HG03097 (cell line): ENCODE results near the gene ASAH2.
"Not testable (repeated sequence)": the region's sequence is repeated elsewhere in the genome, so short reads cannot be mapped to it uniquely, and the experiment has no call there.

Source experiments
- ATAC-seq: cut with Tn5 transposase; IDR thresholded peaks from one replicate; pipeline ENCODE4 v1.9.1; 2021; ENCODE audit not compliant: unreplicated experiment, low FRiP score

The ASAH2 gene

DNA sequence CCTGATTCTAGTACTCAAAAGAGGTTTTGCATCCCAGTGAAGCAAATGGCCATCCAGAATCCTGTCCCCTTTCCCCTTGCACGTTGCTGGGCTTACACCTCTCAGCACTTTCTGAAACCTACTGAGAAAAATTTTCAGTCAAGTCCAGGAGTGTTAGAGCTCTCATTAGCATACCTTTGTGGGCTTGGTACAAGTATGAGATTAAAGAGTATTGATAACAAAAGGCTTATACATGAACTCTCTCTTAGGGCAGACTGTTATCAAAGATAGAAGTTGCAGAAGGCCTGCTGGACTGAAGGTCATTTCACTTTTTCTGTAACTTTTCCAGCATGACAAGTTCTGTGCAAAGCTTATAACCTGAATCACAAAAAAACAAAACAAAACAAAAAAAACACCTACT, at the start of gene ASAH2:
Gene ASAH2 (minus strand): TSS at position 123 of the 400 bp plus-strand sequence. CDS start 2,906 bp downstream, outside the sequence.
- no peak for ATAC-seq

DNA sequence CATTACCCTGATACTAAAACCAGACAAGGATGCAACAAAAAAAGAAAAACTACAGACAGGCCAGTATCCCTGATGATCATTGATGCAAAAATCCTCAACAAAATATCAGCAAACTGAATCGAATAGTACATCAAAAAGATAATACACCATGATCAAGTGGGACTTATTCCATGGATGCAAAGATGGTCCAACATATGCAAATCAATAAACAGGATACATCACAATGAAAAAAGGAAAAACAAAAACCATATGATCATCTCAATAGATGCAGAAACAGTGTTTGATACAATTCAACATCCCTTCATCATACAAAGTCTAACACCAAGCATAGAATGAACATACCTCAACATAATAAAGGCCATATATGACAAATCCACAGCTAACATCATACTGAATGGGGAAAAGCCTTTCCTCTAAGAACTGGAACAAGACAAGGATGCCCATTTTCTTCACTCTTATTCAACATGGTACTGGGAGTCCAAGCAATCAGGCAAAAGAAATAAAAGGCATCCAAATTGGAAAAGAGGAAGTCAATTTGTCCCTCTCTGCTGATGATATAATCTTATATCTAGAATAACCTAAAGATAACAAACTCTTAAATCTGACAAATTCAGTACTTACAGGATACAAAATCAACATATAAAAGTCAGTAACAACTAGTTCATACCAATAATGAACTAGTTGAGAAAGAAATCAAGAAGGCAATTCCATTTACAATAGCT, 48.8 kb upstream of the ASAH2 start:
- no peak for ATAC-seq

DNA sequence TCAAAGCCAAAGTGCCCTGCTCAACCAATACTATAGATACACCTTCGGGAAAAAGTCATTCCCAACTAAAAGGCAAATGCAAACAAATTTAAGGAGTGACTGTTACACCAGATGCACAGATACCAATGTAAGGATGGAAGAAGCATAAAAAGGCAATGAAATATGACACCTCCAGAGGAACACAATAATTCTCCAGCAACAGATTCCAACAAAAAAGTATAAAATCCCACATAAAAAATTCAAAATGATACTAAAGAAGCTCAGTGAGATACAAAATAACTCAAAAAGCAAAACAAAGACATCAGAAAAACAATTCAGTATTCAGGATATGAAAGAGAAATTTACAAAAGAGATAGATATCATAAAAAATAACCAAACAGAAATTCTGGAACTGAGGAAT, 44.1 kb upstream of the ASAH2 start:
- ATAC-seq = no peak

DNA sequence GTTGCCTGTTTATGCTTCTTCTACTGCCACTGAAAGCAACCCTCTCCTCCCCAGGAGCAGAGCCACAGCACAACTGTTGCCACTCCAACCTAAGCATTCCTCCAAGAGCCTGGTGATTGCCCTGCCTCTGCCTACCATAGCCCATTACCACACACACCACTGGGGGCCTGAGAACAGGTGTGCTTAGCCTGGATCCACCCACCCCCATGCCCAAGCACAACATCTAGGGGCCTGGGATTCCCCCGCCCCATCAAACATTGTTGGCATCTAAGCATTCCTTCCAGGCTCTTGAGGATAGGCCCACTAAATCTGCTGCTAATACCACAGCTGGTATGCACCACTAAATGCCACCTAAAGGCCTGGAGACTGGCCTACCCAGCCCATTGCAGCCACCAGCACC, 43.3 kb upstream of the ASAH2 start:
- no peak for ATAC-seq

DNA sequence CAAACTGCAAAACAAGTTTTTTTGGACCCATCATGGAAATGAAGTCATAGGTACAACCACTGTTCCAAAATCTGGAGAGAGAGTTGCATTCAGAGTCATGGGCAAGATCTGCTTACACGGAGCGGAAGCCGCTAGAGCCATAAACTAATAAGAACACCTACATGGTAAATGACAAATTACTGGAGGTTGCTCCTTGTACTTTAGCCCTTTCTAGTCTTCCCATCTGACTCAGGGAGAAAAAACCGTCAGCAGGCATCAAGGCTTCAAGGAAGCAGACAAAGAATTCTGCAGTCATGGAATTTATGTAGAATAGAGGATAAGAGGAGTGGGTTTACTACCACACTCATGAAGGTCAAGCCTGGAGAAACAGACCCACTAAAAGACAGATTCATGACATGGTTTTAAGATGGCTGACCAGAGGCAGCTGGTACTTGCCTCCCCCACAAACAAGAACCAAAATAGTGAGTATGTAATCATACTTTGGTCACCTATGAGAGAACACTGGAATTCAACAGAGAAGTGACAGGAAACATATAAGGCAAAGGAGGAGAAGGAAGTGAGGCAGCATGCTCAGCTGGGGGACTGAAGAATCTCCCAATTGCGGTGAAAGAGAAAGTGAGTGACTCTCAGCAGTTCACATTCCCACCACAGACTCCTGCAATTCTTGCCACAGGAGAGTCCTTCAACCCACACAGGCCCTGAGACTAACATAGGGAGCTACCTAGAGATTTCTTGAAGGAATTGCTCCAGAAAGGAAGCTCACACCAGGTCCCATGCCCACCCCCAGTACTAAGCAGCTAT, 42.4 kb upstream of the ASAH2 start:
- no peak for ATAC-seq

DNA sequence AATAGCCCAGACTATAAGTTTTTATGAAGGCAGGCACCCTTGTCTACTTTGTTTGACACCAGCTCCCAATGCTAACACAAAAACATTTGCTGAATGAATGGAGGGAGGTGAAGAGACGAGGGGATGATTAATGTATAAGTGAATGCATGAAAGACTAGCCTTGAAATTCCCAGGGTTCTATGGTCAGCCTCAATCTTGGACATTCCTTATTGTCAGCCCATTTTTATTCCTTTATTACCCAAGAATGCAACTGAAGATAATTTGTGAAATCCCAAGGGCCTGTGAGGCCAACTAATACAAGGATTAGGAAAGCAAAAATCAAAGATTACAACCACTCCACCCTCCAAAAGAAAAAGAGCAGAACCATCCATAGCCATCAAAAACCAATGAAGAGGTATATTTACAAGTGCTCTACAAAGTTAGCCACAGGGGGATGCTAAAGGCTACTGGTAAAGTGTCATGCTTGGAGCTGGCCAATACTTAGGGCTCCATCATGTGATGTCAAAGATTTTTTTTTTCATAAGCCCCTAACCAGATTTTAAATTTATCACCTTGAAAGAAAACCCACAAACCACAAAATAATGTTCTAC, 40.0 kb upstream of the ASAH2 start:
- no peak for ATAC-seq

DNA sequence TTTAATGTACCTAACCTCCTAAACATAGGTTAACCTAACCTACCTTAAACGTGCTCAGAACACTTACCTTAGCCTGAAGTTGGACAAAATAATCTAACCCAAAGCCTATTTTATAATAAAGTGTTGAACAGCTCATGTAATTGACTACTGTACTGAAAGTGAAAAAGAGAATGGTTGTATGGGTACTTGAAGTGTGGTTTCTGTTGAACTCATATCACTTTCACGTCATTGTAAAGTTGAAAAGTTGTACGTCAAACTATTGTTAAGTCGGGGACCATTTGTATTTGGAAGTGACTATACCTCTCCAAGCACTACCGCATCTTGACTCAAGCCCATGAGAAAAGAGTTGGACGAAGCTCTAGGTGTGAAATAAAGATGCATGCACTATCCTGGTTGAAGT, 37.9 kb upstream of the ASAH2 start:
- no peak for ATAC-seq

DNA sequence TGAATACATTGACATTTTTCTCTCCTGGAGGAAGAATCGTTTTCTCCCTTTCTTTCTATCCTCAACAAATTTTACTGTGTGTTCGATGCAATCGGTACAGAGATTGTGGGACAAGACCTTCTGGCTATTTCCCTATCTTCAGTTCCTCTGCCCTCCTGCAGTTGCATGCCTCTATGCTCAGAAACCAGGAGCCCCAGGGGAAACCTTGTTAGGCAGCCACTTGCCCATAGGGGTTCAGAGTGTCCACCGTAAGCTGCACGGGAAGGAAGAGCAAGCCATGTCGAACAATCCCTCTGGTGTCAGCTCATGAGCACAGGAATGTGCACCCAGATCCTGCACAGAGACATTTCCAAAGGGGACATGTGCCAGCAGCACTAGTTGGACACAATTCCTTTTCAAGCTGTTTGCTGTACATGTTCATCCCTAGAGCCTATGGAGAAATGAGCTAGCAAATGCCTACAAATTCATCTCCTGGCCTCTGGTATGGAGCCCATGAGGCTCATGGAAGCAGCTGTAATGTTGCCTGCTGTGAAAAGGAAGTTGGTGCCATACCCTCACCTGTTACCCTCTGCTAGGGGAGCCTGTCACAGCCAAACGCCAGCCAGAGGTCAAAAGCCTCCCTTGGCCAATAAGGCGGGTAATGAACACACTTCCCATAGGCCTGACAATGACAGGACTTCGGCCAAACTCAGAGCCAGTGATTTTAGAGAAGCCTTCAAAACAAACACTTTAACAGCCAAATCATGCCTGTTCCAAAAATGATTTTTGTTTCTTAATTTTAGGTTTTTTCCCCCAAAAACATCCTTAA, 35.9 kb upstream of the ASAH2 start:
- ATAC-seq = no peak

DNA sequence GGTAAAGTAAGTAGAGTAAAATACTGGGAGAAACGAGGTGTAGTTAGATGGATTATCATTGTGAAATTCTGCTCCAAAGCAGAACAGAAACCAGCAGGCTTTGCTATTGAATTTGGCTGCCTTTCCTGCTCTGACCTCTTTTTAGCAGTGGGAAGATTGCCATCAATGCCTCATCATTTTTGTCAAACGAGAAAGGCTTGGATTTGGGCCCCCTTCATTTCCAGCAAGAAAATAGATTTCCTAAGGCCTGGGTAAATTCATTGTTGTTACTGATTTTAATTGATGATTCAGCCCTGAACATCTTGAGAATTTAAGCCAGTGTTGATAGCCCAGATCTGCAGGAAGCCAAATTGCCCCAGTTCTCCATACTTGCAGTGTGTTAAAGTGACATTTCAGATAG, 35.2 kb upstream of the ASAH2 start:
- no peak for ATAC-seq

DNA sequence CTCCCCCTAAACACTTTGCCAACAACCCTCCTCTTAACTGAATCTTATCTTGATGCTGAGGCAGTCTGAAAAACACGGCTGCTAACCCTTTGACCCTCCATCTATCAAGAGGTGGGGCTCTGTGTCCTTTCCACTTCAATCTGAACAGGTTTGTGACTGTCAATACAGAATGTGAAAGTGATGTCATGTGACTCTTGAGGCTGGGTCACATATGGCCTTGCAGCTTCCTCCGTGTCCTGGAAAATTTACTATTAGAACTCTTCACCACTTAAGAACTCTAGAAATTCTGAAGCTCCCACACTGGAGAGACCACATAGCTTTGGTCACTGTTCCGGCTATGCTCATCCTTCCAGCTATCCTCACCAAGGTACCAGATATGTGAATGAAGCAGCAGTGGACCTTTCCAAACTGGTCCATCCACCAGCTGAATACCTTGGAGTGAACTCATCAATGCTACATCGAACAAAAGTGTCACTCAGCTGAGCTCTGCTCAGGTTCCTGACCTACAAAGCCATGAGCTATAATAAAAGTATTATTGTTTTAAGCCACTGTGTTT, 30.7 kb upstream of the ASAH2 start:
- ATAC-seq = no peak

DNA sequence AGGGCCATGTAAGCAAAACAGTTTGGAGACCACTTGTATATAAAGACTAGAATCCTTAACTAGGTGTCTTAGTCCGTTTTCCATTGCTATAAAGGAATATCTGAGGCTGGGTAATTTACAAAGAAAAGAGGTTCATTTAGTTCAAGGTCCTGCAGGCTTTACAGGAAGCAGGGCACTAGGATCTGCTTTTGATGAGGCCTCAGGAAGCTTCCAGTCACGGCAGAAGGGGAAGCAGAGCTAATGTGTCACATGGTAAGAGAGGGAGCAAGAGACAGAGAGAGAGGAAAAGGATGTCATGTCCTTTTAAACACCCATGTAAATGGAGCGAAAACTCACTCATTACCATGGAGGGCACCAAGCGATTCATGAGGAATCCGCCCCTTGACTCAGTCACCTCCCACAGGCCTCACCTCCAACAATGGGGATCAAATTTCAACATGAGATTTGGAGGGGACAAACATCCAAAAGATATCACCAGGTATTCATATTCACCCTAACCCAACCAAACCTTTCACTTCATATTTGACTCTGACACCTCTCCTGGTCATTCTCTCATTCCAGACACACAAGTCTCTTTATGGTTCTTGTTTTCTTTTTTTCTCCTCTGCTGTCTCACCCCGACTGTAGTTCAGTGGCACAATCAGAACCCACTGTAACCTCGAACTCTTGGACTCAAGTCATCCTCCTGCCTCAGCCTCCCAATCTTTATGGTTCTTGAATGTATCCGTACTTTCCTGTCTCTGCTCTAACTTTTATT, 30.1 kb upstream of the ASAH2 start:
- ATAC-seq = no peak

DNA sequence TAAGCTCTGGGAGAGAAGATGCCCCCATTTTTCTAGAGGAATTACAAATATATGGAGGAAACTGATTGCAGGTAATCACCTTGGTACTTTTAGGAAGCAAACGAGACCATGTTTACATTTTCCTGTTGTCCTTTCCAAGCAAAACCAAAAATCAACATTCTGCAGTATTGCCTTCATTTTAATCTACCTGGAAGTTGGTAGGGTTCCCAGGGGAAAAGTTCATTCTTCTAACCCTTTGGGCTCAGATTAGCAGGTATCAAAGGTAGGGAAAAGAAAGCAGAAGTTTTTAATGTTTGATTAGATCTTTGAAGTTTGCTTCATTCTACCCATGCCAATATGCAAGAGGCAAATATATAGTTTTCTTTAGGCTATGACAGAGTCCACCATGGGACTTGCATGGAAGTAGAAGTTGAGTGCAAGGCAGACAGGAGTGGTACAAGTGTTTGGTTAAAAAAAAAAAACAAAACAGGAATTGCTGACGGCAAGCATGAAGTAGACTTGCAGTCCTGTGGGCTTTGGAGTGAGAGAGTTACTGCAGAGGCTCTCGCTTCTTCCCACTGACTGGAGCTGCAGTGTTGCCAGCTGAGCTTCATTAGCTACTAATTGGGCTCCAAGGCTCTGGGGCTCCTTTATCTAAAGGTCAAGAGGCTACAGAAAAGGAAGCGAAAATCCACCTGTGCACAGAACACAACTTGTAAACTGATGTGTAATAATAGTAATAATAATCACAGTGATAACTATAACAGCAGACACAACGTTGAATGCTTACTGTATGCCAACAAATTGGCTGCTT, 28.9 kb upstream of the ASAH2 start:
- no peak for ATAC-seq

DNA sequence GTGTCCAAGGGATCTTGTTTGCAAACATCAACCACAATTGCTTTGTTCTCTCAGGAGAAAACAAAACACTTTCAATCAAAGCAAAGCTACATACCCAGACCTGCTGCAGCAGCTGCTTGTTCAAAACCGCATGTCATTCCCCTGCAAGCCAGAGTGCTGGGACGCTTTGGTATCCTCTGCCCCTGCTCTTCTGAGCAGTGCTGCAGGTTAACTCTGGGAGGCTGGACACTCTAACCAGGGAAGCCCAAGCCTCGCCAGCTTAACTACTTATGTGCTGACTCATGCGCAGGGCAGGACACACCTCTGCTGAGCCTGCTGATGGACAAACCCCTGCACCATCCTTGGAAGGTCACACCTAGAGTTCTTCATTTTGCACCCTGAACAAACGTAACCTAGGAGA, 28.2 kb upstream of the ASAH2 start:
- no peak for ATAC-seq

DNA sequence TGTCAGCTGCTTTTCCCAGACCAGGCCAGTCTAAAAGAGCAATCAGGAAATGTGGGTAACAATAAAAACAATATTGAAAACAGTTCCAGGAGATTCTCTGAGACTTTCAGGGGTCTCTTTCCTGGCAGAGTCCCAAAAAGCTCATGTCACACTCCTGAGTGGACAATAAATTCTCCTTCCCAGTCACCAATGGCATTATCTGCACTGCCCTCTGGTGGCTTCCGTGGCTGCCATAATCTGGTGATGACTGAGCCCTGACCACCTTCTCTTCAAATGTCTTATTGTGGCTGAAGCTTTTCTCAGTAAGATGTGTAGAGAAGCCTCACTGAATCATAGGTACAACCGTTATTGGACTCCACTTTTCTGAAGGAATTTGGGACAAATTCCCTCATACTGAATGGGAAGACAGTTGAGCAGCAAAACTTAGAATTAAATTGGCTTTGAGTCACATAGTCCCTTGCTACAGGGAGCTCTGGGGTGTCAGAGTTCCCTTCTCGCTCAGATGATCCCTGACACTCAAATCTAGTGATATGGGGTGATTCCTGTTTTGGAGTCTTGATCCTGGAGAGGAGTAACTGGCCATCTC, 24.4 kb upstream of the ASAH2 start:
- ATAC-seq = no peak

DNA sequence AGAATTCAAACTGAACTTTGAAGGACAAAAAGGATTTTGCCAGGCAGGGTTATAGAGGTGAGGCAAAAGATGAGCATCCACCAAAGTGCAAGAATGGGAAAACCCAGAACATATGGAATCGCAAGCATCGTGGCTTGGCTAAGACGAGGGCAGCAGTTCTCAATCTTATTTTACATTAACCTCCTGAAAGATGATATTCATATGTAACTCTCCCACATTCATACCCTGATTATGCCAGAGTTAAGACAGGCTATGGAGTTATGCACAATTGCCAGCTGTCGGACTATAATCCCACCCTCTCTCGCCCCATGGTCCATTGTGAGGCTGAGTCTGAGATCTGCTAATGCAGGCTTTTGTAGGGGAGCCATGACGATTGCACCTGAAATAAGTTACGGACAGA, 21.2 kb upstream of the ASAH2 start:
- no peak for ATAC-seq

DNA sequence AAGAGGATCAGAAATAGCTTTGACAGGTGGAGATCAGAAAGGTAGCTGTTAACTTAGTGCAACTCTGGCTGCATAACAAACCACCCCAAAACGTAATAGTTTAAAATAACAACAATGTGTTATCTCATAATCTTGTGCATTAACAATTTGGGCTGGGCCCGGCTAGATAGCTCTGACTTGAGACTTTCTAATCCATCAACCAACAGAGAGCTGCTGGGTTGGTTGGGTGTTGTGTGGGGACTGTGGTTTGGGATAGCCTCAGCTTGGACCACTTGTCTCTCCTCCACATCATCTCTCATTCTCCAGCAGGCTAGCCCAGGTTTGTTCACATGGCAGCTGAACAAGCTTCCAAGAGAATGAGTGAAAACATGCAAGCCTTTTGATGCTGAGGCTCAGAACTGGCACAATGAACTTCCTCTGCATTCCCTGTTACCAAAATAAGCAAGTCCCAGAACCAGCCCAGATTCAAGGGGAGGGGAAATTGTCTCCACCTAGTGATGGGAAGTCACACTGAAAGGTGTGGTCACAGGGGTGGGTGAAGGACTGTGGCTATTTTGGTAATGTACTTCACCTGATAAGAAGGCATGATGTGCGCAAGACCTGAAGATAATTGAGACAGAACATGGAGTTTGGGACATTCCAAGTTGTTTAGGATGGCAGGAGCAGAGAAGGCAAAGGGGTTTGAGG, 20.4 kb upstream of the ASAH2 start:
- ATAC-seq = no peak

DNA sequence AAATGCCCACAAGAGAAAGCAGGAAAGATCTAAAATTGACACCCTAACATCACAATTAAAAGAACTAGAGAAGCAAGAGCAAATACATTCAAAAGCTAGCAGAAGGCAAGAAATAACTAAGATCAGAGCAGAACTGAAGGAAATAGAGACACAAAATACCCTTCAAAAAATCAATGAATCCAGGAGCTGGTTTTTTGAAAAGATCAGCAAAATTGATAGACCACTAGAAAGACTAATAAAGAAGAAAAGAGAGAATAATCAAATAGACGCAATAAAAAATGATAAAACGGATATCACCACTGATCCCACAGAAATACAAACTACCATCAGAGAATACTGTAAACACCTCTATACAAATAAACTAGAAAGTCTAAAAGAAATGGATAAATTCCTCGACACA, 16.6 kb upstream of the ASAH2 start:
- not testable (repeated sequence) for ATAC-seq

DNA sequence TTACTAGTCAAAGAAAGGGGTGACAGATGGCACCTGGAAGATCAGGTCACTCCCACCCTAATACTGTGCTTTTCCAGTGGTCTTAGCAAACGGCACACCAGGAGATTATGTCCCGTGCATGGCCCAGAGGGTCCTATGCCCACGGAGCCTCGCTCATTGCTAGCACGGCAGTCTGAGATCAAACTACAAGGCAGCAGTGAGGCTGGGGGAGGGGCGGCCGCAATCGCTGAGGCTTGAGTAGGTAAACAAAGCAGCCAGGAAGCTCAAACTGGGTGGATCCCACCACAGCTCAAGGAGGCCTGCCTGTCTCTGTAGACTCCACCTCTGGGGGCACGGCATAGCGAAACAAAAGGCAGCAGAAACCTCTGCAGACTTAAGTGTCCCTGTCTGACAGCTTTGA, 11.3 kb upstream of the ASAH2 start:
- not testable (repeated sequence) for ATAC-seq
